Stimulated activated CD8-positive, alpha-beta memory T cell treated with anti-CD3 and anti-CD28 coated beads, Interleukin-15, amount 100 ng/mL, for 4 hours (primary cell): ENCODE measurements around the gene PACSIN1.
"Not testable (repeated sequence)": the region's sequence is repeated elsewhere in the genome, so short reads cannot be mapped to it uniquely, and the experiment has no call there.

Source experiments
- DNase-seq, 2 donors: peaks; one replicate each; pipeline ENCODE4 v3.0.0-alpha.2; 2020; ENCODE audit warnings: low read depth in 2 of 2

The PACSIN1 gene

GRCh38 chr6:34457742-34458735 lies 7.8 kb upstream of the PACSIN1 start:
- DNase-seq = no peak

- DNase-seq = peak in 1 of 2 donors; percentile 9
Observed at GRCh38 chr6:34459899-34460593, 5.8 kb upstream of the PACSIN1 start.

GRCh38 chr6:34460796-34461507 lies 4.9 kb upstream of the PACSIN1 start:
- no peak for DNase-seq

- DNase-seq = no peak
Observed at GRCh38 chr6:34462010-34462409, 3.9 kb upstream of the PACSIN1 start.

GRCh38 chr6:34462551-34462971 lies 3.3 kb upstream of the PACSIN1 start:
- DNase-seq = no peak

GRCh38 chr6:34463299-34463698 lies 2.6 kb upstream of the PACSIN1 start:
- DNase-seq = no peak

GRCh38 chr6:34463849-34464248 lies 2.0 kb upstream of the PACSIN1 start:
- no peak for DNase-seq

GRCh38 chr6:34466242-34467185 lies 638 bp downstream of the PACSIN1 start:
- no peak for DNase-seq

GRCh38 chr6:34468378-34468892 lies 2.6 kb downstream of the PACSIN1 start:
- no peak for DNase-seq

- no peak for DNase-seq
Observed at GRCh38 chr6:34469499-34469898, 3.6 kb downstream of the PACSIN1 start.

- no peak for DNase-seq
Observed at GRCh38 chr6:34472425-34472824, 6.5 kb downstream of the PACSIN1 start.

GRCh38 chr6:34473967-34474366 lies 8.1 kb downstream of the PACSIN1 start:
- no peak for DNase-seq

GRCh38 chr6:34474754-34475153 lies 8.9 kb downstream of the PACSIN1 start:
- DNase-seq = no peak

- no peak for DNase-seq
Observed at GRCh38 chr6:34475238-34475682, 9.4 kb downstream of the PACSIN1 start.

GRCh38 chr6:34475767-34476328 lies 10.0 kb downstream of the PACSIN1 start:
- no peak for DNase-seq

- no peak for DNase-seq
Observed at GRCh38 chr6:34476447-34476846, 10.6 kb downstream of the PACSIN1 start.

GRCh38 chr6:34476921-34477320 lies 11.0 kb downstream of the PACSIN1 start:
- no peak for DNase-seq

GRCh38 chr6:34478796-34479195 lies 12.9 kb downstream of the PACSIN1 start:
- no peak for DNase-seq

- not testable (repeated sequence) for DNase-seq
Observed at GRCh38 chr6:34483781-34484180, 17.9 kb downstream of the PACSIN1 start.

- no peak for DNase-seq
Observed at GRCh38 chr6:34484391-34484790, 18.5 kb downstream of the PACSIN1 start.
